ENCODE results near the gene NRIP3.
"Not testable (repeated sequence)": the region's sequence is repeated elsewhere in the genome, so short reads cannot be mapped to it uniquely, and the experiment has no call there.

NRIP3 gene

DNA sequence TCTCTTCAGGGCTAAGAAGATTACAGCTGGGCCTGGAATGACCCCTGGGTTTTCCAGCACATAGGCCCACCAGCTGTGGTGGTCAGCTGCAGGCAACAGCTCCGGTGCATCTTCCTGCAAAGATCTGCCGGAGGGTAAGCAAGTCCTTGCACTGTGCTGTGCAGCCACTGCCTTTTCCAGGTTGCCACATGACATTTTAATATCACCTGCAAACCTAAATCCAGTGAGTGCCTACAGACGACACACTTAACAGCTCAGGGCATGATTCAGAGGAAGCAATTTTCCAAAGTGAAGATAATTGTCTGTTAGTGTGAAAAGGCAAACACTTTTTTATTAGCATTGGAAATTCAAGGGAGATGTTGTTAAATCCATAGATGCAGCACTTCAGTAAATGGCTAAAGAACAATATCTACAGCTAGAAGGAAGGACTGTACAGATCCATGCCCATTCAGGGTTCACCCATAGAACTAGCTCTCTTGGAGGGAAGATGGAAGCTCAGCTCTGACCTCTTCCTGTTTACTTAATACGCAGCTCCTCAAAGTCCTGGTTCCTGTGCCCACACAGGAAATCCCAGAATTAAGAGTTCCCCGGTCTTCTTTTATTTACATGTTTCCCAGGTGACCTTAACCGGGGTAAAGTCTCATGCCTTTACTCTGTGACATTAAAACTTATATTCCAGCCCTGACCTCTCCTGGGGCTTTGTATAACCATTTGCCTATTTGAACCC is 13.3 kb upstream of the NRIP3 start:
- no peak for DNase-seq (ENCODE audit: low read depth in 2 of 3, low spot score in 1 of 3)

- peak; percentile 25 to 53 (median 43) for DNase-seq (ENCODE audit: low read depth in 2 of 3, low spot score in 1 of 3)
Observed at GRCh38 chr11:9015677-9016076, 11.9 kb upstream of the NRIP3 start.

DNA sequence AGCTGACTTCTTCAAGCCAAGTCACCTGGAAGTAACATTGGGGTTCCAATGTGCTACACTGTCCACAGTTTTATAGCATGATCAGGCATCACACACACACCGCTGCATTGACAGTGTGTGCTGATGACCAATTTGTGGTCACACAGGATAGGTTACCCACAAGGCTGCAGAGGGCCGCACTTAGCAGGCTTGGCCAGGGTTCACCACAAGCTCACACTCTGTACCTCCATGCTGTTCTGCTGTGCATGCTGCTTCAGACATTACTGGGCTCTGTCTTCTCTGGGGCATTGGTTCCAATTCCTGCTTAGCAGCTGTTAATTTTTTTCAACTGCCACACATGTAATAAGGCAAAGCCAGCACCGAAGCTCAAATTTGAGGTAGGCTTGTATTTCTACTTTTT is 11.0 kb upstream of the NRIP3 start:
- DNase-seq (ENCODE audit: low read depth in 2 of 3, low spot score in 1 of 3): no peak

GRCh38 chr11:9013373-9013772 is 9.6 kb upstream of the NRIP3 start:
- DNase-seq (ENCODE audit: low read depth in 2 of 3, low spot score in 1 of 3): no peak

GRCh38 chr11:9009538-9009937 is 5.7 kb upstream of the NRIP3 start:
- DNase-seq (ENCODE audit: low read depth in 2 of 3, low spot score in 1 of 3): not testable (repeated sequence)

DNA sequence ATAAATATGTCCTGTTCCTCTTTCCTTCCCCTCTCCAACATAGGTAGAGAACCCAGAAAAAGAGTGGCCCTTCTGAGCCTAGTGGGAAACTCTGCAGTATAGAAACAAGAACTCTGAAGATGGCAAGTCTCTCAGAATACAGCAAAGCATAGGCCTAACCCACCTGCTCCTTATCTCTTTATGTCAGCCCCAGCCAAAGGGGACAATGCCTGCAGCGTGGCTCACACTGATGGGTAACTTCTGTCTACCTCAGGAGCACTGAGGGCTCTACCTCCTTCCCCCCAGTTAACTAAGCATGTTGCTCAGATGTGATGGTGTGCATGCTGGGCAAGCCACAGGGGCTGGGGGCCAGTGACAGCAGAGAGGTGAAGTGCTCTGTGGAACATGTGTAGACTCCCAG is 4.9 kb upstream of the NRIP3 start:
- DNase-seq (ENCODE audit: low read depth in 2 of 3, low spot score in 1 of 3): no peak

DNA sequence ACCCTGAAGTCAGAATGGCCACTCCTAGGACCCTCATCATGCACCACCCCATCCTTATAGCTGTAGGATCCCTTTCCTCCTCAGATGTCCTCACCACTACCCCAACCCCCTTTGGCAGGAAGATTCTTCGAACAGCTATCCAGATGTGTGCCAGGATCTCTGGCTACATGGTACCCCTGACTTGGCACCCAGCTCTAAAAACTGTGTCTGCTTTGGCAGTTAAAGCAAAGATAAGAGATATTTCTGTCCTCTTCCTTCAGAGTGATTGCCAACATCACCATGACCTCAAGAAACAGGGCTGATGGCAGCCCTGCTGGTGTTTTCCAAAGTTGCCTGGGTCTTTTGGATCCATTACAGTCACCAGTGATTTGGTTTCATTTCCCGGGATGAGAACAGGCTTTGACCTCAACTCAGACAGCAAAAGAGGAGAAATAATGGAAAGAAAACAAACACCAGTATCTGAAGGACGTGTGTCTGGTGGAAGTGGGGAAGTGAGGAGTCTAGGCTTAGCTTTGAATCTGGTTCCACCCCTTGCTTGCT is 4.3 kb upstream of the NRIP3 start:
- DNase-seq (ENCODE audit: low read depth in 2 of 3, low spot score in 1 of 3): no peak

GRCh38 chr11:9005087-9005486 is 1.3 kb upstream of the NRIP3 start:
- no peak for DNase-seq (ENCODE audit: low read depth in 2 of 3, low spot score in 1 of 3)

- no peak for DNase-seq (ENCODE audit: low read depth in 2 of 3, low spot score in 1 of 3)
Observed at GRCh38 chr11:9004183-9004926, 554 bp upstream of the NRIP3 start.

- DNase-seq (ENCODE audit: low read depth in 2 of 3, low spot score in 1 of 3): no peak
Observed at GRCh38 chr11:9002920-9003572, 755 bp downstream of the NRIP3 start.

DNA sequence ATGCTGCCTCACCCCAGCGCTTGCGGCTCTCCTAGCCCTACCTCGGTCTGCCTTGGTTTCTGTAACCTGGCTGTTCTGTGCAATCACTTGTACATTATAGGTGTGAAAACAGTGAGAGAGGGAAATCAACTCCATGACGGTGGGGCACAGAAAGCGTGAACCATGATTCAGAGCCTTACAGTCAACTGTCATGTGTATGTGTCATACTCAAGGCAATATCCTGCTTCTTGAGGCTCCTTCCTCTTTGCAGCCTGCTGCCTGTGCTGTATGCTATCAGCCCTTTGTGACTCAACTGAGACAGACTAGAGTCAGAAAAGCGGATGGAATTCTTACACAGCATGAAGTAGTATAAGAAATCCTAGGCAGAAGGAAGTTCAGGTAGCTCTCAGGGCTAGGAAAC is 2.1 kb downstream of the NRIP3 start:
- peak; percentile 31 to 53 (median 40) for DNase-seq (ENCODE audit: low read depth in 2 of 3, low spot score in 1 of 3)

DNA sequence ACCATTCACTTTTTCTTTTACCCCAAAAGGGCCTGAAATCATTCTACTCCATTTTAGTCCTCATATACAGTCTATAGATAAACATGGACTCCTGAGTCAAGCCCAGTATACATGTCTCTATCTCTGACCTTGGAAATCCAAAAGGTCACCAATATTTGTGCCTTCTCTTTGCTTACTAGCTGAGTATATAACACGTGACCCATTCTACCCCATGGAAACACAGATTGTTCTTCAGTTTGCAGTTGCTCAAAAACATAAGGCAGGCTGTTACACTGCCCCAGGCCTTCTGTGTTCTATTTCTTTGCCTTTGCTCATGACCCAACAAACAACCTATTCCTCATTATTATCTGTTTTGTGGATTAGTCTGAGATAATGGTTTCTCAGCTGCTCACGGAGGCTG is 5.8 kb downstream of the NRIP3 start:
- no peak for DNase-seq (ENCODE audit: low read depth in 2 of 3, low spot score in 1 of 3)

DNA sequence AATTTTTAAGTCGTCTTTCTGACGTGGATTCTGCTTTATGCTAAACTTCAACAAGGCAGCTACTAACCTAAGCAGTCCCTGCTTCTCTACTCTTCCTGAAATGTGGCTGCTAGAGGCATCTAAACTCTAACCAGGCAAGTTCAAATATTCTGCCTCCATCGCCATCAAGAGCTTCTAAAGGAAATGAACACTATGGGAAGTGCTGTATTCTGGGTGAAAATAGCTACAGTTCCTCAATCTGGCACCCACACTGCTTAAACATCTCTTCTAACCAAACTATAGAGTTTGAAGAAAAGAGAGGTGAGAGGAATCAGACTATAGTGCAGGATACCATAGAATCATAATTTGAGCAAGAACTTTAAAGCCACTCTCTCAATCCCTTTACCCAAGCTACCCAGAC is 6.3 kb downstream of the NRIP3 start:
- no peak for DNase-seq (ENCODE audit: low read depth in 2 of 3, low spot score in 1 of 3)

- DNase-seq (ENCODE audit: low read depth in 2 of 3, low spot score in 1 of 3): no peak
Observed at GRCh38 chr11:8989453-8989852, 14.3 kb downstream of the NRIP3 start.

GRCh38 chr11:8988329-8989234 is 15.2 kb downstream of the NRIP3 start:
- no peak for DNase-seq (ENCODE audit: low read depth in 2 of 3, low spot score in 1 of 3)

GRCh38 chr11:8987446-8987845 is 16.4 kb downstream of the NRIP3 start:
- DNase-seq (ENCODE audit: low read depth in 2 of 3, low spot score in 1 of 3): no peak

DNA sequence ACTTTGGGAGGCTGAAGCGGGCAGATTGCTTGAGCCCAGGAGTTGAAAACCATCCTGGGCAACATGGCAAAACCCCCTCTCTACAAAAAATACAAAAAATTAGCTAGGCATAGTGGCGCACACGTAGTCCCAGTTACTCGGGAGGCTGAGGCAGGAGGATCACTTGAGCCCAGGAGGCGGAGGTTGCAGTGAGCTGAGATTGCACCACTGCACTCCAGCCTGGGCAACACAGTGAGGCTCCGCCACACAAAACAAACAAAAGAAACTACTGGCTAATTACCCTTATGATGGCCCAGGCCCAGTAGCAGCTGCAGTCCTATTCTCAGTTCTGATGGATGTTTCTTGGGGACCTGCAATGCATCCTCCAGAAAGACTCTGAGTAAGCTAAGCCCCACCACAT is 17.0 kb downstream of the NRIP3 start:
- not testable (repeated sequence) for DNase-seq (ENCODE audit: low read depth in 2 of 3, low spot score in 1 of 3)

DNA sequence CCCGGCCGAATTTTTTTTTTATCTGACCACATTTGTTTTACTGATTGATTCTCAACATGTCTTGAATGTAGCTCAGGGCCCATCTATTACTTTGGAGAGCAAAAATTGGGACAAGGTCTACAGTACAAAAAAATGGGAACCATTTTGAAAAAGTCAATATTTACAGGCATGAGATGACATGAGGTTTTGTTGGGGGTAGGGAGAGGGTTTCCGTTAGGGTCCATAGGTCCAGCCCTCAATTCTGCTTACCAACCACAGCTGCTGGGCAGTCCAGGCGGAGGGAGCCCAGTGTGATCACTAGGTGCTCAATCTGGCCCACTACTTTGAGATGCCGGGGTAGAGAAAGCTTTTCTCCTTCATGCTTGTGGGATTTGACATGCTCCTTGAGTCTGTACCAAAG is 18.3 kb downstream of the NRIP3 start:
- no peak for DNase-seq (ENCODE audit: low read depth in 2 of 3, low spot score in 1 of 3)

GRCh38 chr11:8983552-8983951 is 20.2 kb downstream of the NRIP3 start:
- no peak for DNase-seq (ENCODE audit: low read depth in 2 of 3, low spot score in 1 of 3)

DNA sequence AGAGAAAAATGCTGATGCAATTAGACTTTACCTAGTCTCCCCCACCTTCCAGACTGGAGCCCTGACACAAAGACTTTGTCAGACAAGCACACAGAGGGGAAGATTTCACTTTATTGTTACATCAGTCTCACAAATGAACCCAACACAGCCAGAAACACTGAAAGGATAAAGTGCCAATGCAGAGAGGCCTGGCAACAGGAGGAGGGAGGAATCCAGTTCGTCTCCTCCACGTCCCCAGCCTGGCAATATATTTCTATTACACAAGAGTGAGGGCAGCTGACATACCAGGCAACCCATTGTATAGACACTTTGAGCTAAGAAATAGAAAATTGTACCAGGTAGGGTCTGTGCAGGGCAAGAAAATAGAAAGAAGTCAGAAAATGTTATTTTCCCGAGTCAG is 23.3 kb downstream of the NRIP3 start:
- no peak for DNase-seq (ENCODE audit: low read depth in 2 of 3, low spot score in 1 of 3)

GRCh38 chr11:8979365-8979764 is 24.4 kb downstream of the NRIP3 start:
- DNase-seq (ENCODE audit: low read depth in 2 of 3, low spot score in 1 of 3): not testable (repeated sequence)
